Stromal cell of bone marrow (primary cell): ENCODE data around the gene LRMDA.

ENCODE experiments used
- DNase-seq: peaks from one replicate; pipeline ENCODE4 v3.0.0-alpha.2; 2012; ENCODE audit warnings: low read depth

LRMDA gene

GRCh38 chr10:75716506-75716905 lies 285.1 kb downstream of the LRMDA start:
- no peak for DNase-seq

DNA sequence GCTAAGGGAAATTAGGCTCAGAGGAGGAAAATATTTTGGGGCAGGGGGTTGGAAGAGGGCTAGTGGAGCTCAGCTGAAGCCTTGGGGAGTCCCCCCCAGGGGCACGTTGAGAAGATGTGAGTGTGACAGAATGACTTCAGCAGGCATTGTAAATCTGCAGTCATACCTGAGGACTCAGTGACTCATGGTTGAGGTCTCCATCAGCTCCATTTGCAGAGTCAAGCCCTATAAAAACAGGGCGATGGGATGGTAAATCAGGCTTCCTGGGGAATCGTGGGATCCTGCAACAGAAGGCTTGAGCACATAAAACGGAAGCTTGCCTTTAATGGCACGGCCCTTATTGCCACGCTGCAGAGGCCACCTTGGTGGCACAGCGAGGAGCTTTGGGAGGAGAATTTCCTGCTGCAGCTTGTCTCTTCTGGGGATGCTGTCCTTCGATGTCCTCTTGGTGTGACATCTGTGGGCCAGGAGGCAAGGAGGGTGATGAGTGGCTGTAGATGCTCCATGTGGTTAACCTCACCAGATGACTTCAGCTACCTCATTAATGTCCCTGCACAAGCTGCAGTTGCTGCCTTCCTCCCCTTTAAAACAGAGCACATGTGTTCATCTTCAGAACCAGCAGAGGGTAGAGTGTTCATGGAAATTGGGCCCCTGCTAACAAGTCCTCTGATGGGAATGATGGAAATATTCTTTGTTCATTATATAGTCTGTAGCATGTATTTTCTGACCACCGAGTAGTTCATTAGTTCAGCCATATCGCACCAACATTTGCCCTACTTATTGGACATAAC lies 285.9 kb downstream of the LRMDA start:
- DNase-seq: no peak

- DNase-seq: no peak
These were observed 287.6 kb downstream of the LRMDA start for GRCh38 chr10:75718991-75719390.

DNA sequence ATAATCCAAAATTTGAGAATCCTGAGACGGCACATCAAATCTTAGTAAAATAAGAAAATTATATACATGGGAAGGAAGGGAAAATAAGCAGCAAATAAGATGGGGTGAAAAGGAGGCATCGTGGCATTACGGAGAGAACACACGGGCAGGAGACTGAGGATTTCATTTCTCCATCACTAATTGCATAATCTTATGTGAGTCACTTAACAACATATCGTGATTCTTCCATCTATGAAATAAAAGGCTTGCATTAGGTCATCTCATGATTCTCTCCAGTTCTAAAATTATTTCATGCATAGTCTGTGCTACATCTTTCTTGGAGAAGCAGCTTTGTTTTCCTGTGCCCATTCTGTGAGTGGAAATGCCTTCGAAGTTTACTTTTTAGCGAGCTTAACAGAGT lies 288.7 kb downstream of the LRMDA start:
- no peak for DNase-seq

DNA sequence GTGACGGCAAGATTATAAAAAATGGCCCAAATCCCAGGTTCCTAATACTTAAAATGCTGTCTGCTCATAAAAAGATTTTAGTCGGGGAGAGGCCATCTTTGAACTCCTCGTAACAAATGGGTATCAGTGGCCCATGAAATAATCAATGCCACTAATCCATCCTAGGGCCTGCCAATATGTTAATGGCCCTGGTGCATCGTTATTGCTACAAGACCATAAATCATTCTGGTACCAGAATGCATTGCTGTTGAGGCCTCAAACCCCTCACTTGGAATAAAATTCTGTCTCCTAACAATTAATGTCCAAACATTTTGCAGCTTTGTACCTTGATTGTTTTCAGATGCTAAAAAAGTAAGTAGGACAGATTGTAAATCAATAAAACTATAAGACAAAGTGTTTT lies 290.6 kb downstream of the LRMDA start:
- DNase-seq: no peak

DNA sequence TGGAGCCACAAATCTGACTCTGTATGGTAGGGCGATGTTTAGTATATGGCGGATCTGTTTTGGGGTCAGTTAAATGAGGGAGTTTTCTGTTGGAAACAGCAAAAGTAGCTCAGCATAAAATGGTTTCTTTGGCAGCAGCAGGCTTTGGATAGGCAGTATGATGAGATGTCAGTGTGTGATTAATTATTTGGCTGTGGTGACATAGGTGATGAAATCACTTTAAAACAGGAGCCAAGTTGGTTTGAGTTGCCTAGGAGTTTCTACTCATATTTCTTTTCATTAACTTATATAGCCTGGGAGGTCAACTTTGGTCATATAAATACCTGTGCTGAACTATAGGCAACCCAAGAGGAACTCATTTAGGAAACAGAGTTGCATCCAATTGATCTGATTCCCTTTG lies 291.2 kb downstream of the LRMDA start:
- DNase-seq: no peak

- no peak for DNase-seq
These were observed 292.0 kb downstream of the LRMDA start for GRCh38 chr10:75723319-75723980.

DNA sequence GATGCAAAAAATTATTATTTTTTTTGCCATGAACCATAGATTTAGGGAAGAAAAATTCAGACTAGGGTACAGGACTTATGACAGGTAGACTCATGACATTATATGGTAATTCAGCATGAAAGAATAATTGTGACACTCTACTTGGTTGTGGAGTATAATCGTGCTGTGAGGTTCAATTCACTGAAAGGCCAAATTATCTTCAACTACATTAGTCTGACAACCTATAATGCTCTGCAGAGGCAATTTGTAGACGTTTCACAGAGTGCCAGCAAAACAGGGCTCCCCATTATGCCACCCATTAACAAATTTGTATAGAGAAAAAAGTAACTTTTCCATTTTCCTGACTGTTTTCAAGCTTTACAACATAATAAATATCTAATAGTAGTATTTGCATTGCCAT lies 292.6 kb downstream of the LRMDA start:
- DNase-seq: no peak

DNA sequence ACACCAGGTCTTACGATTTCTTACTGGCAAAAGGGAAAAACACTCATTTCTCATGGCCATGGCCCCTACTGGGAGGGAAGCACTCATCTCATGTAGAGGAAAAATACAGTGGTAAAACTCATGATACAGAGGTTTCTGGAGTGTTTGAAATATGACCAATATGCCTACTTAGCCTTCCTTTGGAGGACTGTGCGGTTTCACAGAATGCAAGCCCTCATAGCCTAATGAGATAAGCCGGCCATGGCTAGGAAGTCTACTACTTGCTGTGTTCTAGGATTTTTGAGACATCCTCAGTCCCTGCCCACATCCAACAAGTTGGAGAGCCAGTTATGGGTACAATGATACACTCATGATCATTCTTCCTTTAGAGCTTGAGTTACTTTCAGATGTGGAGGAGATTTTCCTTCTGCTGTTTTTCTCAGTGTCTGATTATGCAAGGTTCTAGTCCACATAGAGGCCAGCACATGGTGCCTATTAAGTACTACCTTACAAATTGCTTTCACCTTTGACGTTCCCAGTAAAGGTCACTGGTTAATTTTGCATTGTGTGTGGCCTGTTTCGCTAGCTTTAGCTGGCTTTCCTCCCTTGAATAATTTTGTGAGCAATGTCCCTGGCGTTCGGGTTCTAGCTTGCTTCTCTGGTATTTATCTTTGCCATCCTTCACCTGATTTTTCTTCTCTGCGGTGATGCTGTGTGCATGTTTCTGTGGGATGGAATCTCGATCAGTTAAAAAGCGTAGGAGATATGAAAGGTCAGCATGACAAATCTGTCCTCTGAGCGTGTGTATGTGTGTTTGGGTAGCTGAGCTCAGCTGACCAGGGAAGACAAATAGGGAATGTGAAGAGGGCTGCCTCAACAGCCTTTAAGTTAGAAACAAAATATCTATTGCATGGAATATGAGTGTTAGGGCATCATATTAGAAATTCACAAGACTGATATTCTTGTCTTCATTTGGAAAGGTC lies 295.4 kb downstream of the LRMDA start:
- DNase-seq: no peak

GRCh38 chr10:75730847-75731246 lies 299.4 kb downstream of the LRMDA start:
- no peak for DNase-seq

GRCh38 chr10:75733135-75733890 lies 301.9 kb downstream of the LRMDA start:
- DNase-seq: no peak

DNA sequence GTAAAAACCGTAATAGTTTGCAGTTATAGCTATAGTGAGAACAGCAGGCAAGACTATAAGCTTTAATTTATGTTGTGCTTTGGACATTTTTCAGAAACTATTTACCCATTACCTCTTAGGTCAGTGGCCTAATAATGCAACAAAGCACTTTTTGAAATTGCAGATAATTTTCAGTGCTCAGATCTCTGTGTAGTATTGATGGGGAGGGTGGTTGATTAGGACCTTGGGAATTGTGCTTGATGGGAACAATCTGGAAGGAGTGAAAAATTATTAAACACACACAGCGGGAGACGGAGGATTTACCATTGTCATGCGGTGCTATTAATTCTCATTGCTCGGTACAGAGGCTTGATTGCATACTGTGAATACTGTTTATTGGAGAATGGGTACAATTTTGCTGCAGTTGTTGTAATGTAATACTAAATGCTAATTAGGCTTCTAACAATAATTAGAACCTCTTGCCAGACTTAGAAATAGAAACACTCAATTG lies 304.8 kb downstream of the LRMDA start:
- no peak for DNase-seq

DNA sequence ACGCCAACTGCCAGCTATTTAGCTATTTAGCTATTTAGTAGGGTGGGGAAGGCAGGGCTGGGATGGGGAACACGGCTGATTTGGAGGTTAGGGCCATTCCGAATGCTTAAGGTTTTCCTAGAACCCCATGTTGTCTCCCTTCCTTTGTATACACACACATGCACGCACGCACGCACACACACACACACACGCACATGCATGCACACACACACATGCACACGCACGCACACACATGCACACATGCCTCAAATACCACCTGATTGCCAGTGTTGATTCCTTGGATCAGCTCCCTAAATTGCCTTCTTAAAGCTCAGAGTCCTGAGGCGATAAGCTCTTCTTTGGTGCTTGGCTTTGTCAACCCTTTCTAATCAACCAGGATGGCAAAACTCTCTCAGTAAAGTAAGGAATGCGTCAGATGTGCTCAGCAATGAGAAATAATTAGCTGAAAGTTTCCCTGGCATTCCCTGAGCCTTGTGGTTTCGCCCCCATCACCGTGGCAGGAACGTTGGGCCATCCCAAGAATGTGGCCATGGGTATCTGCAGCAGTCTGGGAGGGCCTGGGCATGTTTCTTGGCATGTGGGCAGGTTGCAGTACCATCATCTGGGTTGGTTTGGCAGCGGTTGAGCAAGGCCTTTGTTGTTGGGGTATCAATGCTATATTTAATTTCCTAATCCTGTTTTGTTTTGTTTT lies 305.6 kb downstream of the LRMDA start:
- no peak for DNase-seq

- no peak for DNase-seq
These were observed 306.1 kb downstream of the LRMDA start for GRCh38 chr10:75737580-75737949.

GRCh38 chr10:75738924-75739323 lies 307.5 kb downstream of the LRMDA start:
- DNase-seq: no peak

DNA sequence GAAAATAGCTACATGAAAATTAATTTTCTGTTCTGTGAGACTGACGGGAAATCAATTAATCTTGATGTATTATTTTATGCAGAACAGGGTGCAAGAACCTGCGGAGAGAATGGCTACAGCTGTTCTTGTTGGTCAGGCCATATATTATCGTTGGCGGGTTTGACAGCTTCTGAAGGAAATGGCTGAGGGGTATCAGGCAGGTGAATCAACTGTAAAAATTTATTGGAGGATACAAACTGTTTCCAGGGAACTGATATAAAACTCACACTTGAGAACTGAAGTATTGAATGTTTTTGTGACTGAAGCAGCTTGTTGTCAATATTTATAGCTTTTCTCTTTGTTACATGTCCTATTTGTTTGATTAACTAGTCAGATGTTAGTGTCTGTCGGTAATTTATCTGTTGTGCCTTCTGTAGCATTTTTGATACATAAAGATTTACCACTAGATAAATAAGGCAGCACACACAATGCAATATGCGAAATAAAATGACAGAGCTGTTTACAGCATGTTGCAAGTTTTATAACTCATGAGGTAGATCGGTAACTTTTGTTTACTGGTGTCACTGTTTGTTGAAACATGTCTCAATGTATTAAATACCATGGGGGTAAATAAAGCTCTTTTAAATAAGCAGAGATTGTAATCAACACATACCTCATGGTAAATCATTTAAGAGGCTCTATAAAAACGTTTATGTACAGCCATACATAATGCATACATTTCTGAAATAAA lies 308.2 kb downstream of the LRMDA start:
- no peak for DNase-seq

DNA sequence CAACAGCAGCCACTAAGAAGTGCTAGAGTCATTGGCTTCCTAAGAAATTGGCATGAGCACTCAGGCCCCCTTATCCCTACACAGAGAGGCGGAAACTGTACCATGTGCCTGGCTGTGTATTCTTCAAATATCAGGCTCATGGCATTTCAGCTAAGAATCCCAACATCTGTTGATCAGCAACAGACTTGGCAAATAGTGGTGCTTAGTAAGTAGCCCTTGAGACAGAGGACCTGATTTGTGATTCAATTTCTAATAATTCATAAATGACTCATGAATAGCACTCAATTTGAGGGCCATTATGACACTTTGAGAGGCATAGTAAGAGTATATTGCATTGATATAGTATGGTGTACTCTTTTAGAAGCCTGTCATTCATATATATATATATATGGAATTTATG lies 309.1 kb downstream of the LRMDA start:
- no peak for DNase-seq

GRCh38 chr10:75742355-75742754 lies 310.9 kb downstream of the LRMDA start:
- no peak for DNase-seq

- no peak for DNase-seq
These were observed 311.9 kb downstream of the LRMDA start for GRCh38 chr10:75743291-75743778.

GRCh38 chr10:75744261-75744660 lies 312.8 kb downstream of the LRMDA start:
- no peak for DNase-seq
